SK-N-DZ (cell line): ENCODE measurements around the gene KIF6.

Experiments
- DNase-seq: peaks from one replicate; pipeline ENCODE4 v3.0.0-alpha.2; 2015; ENCODE audit warnings: low spot score

The KIF6 gene

DNA sequence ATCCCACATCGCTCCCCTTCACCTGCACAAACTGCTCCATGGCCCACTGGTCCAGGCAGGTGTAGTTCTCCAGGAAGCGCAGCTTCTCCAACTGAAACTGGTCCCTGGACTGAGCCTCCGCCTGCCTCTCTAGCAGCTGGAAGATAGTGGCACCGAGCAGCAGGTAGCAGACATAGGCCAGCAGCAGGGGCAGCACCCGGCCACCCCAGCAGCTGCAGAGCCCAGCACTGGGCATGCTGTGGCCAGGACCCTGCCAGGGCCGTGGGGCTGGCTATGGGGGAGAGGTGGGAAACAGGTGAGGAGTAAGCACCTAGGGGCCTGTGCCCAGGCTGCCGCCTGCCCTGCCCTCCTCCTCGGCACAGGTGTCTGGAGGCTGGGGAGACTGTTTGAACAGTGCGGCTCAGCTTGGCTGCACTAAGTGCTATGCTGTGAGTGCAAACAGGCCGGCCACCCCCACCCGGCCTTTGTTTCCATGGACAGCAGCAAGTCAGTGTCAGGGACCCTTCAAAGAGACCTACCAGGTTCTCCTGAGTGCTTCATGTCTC, 402.8 kb downstream of the KIF6 start, which contains the start of gene KCNK16:
Gene KCNK16 (minus strand): TSS at position 397 of the 545 bp plus-strand sequence. CDS start 162 bp downstream, at position 235.
- DNase-seq, result no peak

GRCh38 chr6:39321761-39322160, 403.4 kb downstream of the KIF6 start:
- no peak for DNase-seq

- DNase-seq, result no peak
These were observed 404.7 kb downstream of the KIF6 start for GRCh38 chr6:39320363-39320984.

DNA sequence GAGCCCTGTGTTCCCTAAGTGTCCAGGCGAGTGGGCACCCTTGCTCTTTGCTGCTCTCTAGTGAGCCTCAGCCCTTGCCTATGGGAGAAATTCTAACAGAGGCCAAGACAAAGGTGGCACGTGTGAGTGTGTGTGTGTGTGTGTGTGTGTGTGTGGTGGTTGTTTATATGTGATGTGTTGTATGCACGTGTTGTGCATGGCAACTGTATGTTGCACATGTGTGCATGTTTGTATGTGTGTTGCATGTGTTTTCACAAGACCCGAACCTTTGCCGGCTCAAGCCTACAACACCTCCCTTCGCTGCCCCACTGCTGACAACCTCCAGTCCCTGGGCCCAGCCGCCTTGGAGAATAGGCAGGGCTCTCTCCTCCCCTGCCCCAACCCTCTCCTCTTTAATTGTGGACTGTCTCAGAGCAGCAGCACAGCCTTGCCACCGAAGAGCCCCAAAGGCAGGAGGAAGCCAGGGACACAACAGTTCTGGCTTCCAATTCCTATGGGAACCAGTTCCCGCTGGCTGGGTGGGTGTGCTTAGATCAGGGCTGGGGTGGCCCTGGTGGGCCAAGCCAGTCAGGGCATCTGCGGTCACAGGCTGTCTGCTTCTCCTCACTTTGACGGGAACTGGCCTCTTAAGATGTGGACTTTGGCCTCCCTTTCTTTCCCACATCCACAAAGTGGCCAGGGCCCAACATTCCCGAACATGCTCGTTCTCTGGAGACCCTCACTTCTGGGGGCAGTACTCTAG, 405.4 kb downstream of the KIF6 start:
- no peak for DNase-seq

DNA sequence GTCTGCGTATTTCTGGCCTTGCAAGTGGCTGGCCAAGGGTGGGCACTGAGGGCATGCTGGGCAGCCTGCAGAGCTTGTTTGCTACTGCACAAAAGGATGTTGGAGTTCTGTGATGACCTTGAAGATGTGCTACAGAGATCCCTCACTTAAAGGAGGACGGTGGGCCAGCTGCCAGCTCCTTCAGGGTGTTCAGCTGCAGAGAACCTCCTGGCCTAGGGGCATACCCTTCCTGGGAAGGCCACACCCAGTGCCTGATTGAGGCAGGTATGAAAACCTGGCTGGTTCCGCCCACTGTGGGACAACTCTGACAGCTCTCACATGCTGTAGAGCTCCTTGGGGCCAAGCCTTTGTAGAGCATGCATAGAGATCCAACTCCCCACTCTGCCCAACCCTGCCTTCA, 408.0 kb downstream of the KIF6 start:
- DNase-seq, result no peak

GRCh38 chr6:39314273-39314795, 410.9 kb downstream of the KIF6 start, which contains the start of gene KCNK17:
TSS of gene KCNK17 (minus strand) at chr6:39314419. CDS start at chr6:39314320, 99 bp downstream.
- DNase-seq, result no peak

- no peak for DNase-seq
These were observed 411.5 kb downstream of the KIF6 start for GRCh38 chr6:39313526-39314272.

- DNase-seq, result no peak
These were observed 412.2 kb downstream of the KIF6 start for GRCh38 chr6:39312912-39313525.

DNA sequence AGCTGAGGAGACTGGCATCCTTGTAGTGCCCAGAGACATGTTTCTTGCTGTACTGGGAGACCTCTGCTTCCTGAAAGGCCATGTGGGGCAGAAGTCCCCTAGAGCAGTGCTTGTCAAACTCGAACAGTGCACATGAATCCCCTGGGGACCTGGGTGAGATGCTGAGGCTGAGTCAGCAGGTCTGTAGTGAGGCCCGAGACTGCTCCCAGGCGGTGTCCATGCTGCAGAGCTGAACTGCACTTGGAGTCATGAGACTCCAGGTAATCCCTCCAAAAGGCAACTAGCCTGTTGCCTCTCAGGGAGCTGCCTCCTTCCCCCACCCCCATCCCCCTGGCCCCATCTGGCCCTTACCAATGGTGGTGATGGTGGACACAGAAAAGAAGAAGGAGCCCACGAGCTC, 414.7 kb downstream of the KIF6 start:
- DNase-seq, result no peak

DNA sequence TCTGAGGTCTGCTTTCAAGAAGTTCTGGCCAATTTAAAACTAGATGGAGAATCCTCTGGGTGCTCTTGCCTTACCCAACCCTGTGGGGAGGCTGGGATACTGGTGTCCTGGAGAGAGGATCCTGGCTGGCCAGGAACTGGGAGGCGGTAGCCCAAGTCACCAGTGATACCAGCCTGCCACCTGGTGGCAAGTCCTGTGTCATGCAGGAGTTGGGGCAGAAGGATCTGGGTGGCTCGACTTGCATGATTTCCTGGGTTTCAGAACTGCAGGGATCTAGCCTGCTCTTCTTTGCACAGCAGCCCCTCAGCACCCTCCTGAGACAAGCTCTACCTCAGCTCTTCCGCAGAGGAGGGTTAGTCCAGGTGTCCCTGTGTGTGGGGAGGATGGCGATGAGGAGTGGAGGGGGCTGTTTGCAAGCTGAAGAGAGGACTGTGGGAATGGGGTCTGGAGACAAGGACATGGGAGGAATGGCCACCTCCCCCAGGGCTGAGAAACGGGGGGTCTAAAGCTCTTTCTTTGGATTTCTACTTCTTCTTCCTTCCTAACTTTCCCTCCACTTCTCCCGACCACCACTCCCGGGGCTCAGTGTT, 415.2 kb downstream of the KIF6 start:
- DNase-seq, result peak; percentile 60

GRCh38 chr6:39307462-39307861, 417.7 kb downstream of the KIF6 start:
- DNase-seq, result no peak

GRCh38 chr6:39304951-39305350, 420.3 kb downstream of the KIF6 start:
- no peak for DNase-seq

GRCh38 chr6:39303425-39304153, 421.6 kb downstream of the KIF6 start:
- DNase-seq, result no peak

- DNase-seq, result peak; percentile 66
These were observed 422.4 kb downstream of the KIF6 start for GRCh38 chr6:39302669-39303424.

DNA sequence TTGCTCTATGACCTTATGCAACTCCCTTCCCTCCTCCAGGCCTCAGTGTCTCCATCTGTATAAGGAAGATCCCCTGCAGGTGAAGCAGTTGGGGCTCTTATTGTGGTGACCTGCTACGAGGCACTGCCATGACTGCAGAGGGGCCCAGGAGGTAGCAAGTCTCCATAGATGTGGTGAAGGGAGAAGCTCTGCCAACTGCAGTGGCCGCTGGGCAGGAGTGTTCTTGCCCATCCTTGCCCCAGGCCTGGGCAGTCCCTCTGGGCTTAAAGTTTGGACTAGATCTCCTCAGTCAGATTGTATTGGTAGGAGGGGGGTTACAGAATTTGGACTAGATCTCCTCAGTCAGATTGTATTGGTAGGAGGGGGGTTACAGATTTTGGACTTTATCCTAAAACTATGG, 423.2 kb downstream of the KIF6 start:
- DNase-seq, result no peak

DNA sequence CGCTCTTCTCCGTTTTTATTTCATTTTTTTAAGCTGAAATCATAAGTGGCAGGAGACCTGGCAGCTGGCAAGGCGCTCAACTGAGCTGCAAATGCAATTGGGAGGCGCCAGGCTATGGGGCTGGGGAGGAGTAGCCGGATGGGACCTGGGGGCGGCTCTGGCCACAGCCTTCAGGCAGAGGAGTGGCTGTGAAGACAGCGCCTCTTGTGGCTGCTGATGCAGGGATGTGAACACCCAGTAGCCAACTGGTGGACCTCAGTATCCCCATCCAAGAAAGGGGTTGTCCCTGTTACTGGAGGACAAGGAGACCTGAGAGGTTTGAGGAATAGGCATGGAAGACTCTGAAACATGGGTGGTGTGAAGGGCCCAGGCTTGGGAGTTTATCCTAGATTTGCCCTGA, 423.6 kb downstream of the KIF6 start:
- peak; percentile 52 for DNase-seq

- DNase-seq, result no peak
These were observed 424.5 kb downstream of the KIF6 start for GRCh38 chr6:39300739-39301138.

DNA sequence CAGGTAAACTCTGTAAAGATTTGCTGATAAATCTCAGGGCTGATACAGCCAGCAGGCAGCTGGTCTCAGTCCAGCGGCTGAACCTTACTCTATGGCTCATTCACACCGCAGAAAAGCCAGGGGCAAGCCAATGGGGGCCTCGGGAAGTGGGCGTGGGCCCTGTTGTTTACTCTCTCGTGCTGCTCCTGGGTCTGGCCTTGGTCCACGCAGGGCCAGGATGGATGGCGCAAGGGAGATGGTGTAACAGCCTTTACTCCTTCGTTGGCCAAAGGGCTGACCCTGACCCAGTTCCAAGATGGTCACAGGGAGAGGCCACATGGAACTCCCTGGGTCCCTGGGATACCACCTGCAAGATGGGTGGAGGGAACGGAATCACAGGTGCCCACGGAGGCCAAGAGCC, 427.1 kb downstream of the KIF6 start:
- no peak for DNase-seq
